ENCODE data around the gene ARL8B. TPM values are rescaled to one million over a fixed set of nuclear protein-coding genes. Genes with fewer than 3 reads are reported as not detected.
A peak's percentile ranks its signal among the peaks of the same experiment; 100 is the strongest.

Gene ARL8B
- total RNA-seq, 1 experiment from 2014 or later, result 29.0 TPM

- H3K27ac ChIP-seq (ENCODE audit: insufficient read length, low read depth, low read length), result no peak overlapping the region
- H3K4me1 ChIP-seq (ENCODE audit: insufficient read depth, low read length), result peaks cover 3% of the 10 kb centered on the region
- no peak overlapping the region for H3K4me2 ChIP-seq (ENCODE audit: insufficient read depth, insufficient read length, low read length)
- H3K23me2 ChIP-seq (ENCODE audit: insufficient read length, low read depth, low read length, poor library complexity, severe bottlenecking), result no peaks in the 10 kb centered on the region
- no peak overlapping the region for H4K8ac ChIP-seq (replicated peaks; ENCODE audit: insufficient read length, low read depth, low read length)
- H3K56ac ChIP-seq (ENCODE audit: insufficient read length, low read depth, low read length), result no peak overlapping the region
- H4K5ac ChIP-seq (ENCODE audit: insufficient read length, low read depth, low read length), result no peak overlapping the region
- Mint-ChIP-seq H3K4me1 (peaks cover 40 to 41% of the 10 kb centered on the region in 2 experiments), H3K4me3 (no peak overlapping the region), H3K27ac (peak overlapping the region; percentile 74 to 94 (median 75)), H3K27me3 (ENCODE audit: low read depth) (no peaks in the 10 kb centered on the region), H3K36me3 (ENCODE audit: insufficient read depth in 1 of 3, low read depth in 3 of 3) (peaks cover 0 to 4% (median 1%) of the 10 kb centered on the region in 3 experiments; a peak in 2 of 7 replicates), H3K9me3 (no peaks in the 10 kb centered on the region)
- no peak overlapping the region for H2BK120ac ChIP-seq (ENCODE audit: low read depth, low read length, poor library complexity, severe bottlenecking)
- no peak overlapping the region for H2AK5ac ChIP-seq (ENCODE audit: insufficient read length, low read length)
- H3K79me2 ChIP-seq (ENCODE audit: insufficient read depth, low read length), result peaks cover 33% of the 10 kb centered on the region
- no peak overlapping the region for H4K91ac ChIP-seq (ENCODE audit: insufficient read length, low read depth, low read length)
- H2BK20ac ChIP-seq (ENCODE audit: low read depth, low read length, poor library complexity, severe bottlenecking), result no peak overlapping the region
- no peak overlapping the region for H3K9ac ChIP-seq (ENCODE audit: extremely low read depth, insufficient read length, low read length)
- no peak overlapping the region for H3T11ph ChIP-seq (ENCODE audit: low read length)
- no peaks in the 10 kb centered on the region for H3K27me3 ChIP-seq (ENCODE audit: insufficient read depth, low read length)
- H3K18ac ChIP-seq (ENCODE audit: insufficient read length, low read depth, low read length), result no peak overlapping the region
- no peaks in the 10 kb centered on the region for H4K20me1 ChIP-seq (ENCODE audit: control insufficient read depth, insufficient read depth, insufficient read length)
- WGBS (ENCODE audit: extremely low coverage, insufficient read length, low lambda C conversion rate), result no CpG with 5 or more reads among the region's 3 CpGs
- H3K4ac ChIP-seq (ENCODE audit: low read depth, low read length), result no peak overlapping the region
- no peak overlapping the region for H2BK15ac ChIP-seq (ENCODE audit: low read depth, low read length)
- no peak overlapping the region for H3K14ac ChIP-seq (ENCODE audit: insufficient read depth, low read length)
- no peak for DNase-seq
- no peak overlapping the region for H2BK5ac ChIP-seq (ENCODE audit: insufficient read length, low read length)
- no peak overlapping the region for H3K23ac ChIP-seq (ENCODE audit: insufficient read length, low read depth, low read length)
- H3K79me1 ChIP-seq (ENCODE audit: insufficient read depth, low read depth, low read length, poor library complexity, severe bottlenecking), result peaks cover 4% of the 10 kb centered on the region
- no peak for TF ChIP-seq CTCF (conservative IDR thresholded peaks at IDR 0.05)
- H2AFZ ChIP-seq (ENCODE audit: low read length), result no peak overlapping the region
- no peak overlapping the region for H2BK12ac ChIP-seq (ENCODE audit: insufficient read length, low read depth, low read length)
- no peaks in the 10 kb centered on the region for H3K9me3 ChIP-seq (ENCODE audit: control insufficient read depth, low read depth, low read length)
Observed at GRCh38 chr3:5134019-5134391, 11.9 kb downstream of the ARL8B start.
